IPS-18a (cell line): ENCODE data around the gene IL21R.

ENCODE experiments used
- H3K27ac ChIP-seq: one replicate; pipeline ENCODE4 v1.5.1; 2013; ENCODE audit warnings: low read length
- H3K27me3 ChIP-seq: one replicate; pipeline ENCODE4 v1.6.1; 2013; ENCODE audit warnings: mild to moderate bottlenecking, low read length; ENCODE audit not compliant: control insufficient read depth, insufficient read depth
- H3K36me3 ChIP-seq: one replicate; pipeline ENCODE4 v1.6.1; 2013; ENCODE audit warnings: low read depth, low read length; ENCODE audit not compliant: control insufficient read depth
- H3K4me1 ChIP-seq: one replicate; pipeline ENCODE4 v1.6.1; 2013; ENCODE audit warnings: low read depth, low read length; ENCODE audit not compliant: control insufficient read depth
- H3K4me3 ChIP-seq: one replicate; pipeline ENCODE4 v1.5.1; 2013; ENCODE audit warnings: low read length
- H3K9ac ChIP-seq: one replicate; pipeline ENCODE4 v1.6.1; 2013; ENCODE audit warnings: mild to moderate bottlenecking, low read length, moderate library complexity
- H3K9me3 ChIP-seq: one replicate; pipeline ENCODE4 v1.6.1; 2013; ENCODE audit warnings: low read depth, low read length; ENCODE audit not compliant: control insufficient read depth

The IL21R gene

DNA sequence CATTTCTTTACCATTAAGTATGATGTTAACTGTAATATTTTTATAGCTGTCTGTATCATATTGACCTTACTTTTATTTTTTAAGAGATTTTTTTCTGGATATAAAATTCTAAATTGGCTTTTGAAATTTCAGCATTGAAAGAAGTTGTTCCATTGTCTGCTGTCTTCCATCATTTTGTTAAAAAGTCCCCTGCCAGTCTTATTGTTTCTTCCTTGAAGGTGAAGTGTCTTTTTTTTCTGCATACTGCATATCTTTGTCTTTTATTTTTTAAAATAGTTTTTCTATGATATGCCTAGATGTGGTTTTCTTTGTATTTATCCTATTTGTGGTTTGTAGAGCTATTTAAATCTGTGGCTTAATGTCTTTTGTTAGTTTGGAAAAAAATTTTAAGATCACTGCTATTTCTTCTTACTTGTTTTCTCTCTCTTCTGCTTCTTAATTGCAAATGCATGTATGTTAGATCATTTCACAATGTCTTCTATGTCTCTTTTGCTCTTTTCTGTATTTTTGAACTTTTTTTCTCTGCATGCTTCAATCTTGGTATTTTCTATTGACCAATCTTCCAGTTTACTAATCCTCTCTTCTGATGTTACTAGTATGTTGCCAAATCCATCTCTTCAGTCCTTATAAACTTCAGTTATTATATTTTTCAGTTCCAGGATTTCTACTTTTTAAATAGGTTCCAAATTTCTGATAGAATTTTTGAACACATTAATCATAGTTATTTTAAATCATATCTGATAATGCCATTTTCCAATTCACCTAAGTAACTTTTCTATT lies 20.2 kb downstream of the IL21R start:
- Histone ChIP-seq H3K27me3 (no peaks in the 10 kb centered on the region), H3K27ac (no peak overlapping the region), H3K4me1 (no peaks in the 10 kb centered on the region), H3K4me3 (no peak overlapping the region), H3K9me3 (peaks cover 15% of the 10 kb centered on the region), H3K36me3 (no peaks in the 10 kb centered on the region), H3K9ac (no peak overlapping the region)

DNA sequence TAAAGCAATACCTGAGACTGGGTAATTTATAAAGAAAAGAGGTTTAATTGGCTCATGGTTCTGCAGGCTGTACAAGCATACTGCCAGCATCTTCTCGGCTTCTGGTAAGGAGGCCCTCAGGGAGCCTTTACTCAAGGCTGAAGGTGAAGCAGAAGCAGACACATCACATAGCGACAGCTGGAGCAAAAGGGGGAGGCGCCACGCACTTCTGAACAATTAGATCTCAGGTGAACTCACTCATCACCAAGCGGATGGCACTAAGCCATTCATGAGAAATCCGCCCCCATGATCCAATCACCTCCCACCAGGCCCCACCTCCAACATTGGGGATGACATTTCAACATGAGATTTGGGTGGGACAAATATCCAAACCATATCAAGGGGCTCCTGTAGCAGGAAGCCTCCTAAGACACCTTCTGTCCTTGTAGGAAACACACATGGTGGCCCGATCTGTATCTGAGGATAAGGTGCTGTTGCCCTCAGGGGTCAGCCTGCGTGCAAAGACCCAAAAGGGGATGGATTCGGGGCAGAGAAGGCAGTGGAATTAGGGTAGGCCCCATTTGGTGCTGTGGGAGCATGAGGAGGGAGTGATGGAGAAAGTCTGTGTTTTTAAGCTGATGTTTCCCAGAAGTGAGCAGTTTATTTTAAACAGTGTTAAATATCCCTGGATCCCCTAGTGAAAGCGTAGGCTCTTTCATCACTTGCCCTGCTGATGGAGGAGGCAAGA lies 23.0 kb downstream of the IL21R start:
- H3K9me3 ChIP-seq: peaks cover 15% of the 10 kb centered on the region
- H3K27me3 ChIP-seq: no peaks in the 10 kb centered on the region
- no peak overlapping the region for H3K4me3 ChIP-seq
- no peaks in the 10 kb centered on the region for H3K4me1 ChIP-seq
- H3K27ac ChIP-seq: no peak overlapping the region
- H3K36me3 ChIP-seq: no peaks in the 10 kb centered on the region
- no peak overlapping the region for H3K9ac ChIP-seq

DNA sequence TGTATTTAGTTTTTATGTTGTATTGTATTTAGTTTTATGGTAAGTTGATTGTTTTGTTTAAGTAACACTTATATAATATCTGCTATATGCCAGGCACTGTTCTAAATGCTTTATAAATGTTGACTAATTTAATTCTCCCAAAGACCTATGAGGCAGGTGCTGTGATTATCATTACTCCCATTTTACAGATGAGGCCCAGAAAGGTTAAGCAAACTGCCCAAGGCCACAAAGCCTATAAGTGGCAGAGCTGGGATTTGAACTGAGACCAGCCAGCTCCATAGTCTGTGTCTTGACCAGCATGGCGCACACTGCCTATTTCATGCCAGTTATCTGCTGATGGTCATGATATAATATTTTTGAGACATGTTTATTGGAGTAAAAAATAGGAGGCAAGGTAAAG lies 24.0 kb downstream of the IL21R start:
- Histone ChIP-seq H3K27ac (no peak overlapping the region), H3K27me3 (no peaks in the 10 kb centered on the region), H3K4me1 (no peaks in the 10 kb centered on the region), H3K9ac (no peak overlapping the region), H3K9me3 (peaks cover 13% of the 10 kb centered on the region), H3K4me3 (no peak overlapping the region), H3K36me3 (no peaks in the 10 kb centered on the region)

DNA sequence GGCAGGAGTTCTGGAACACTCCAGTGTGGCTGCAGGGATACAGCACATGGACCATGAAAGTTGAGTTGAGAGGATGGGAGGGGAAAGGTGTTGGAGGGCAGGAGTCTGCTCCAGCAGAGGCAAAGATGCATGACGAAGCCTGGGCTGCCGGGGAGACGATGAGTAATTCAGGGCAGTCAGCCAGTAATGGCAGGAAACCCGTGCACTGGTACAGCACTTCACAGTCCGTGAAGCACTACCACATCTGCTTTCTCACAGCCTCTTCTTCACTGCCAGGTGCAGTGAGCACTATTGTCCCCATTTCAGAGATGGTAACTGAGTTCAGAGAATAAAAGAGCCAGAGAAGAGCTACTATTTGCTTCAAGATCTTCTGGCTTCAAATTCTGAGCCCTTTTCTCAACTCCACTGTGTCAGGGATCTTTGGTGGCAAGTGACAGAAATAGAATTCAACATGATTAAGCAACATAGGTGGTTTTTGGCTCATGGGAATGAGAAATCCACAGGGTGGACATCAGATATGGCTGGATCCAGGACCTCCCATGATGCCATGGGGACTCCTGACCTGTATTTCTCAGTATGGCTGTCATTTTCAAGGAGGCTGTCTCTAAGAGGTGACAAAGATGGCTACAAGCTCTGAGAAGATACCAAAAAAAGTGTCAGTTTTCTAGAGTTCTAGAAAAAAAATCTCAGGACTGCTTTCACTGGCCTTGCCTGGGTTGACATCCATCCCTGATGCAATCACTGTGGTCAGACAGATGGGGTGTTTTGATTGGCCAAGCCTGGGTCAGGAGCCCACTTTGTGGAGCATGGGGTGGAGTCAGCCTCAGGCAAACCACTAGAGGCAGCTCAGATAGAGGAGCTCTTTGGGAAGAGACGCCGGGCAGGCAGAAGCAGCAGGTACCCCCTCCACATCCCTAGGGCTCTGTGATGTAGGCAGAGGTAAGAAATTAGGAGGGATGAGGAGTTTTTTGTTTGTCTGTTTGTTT lies 24.7 kb downstream of the IL21R start:
- H3K4me3 ChIP-seq: no peak overlapping the region
- H3K36me3 ChIP-seq: no peaks in the 10 kb centered on the region
- no peaks in the 10 kb centered on the region for H3K4me1 ChIP-seq
- H3K9me3 ChIP-seq: peaks cover 10% of the 10 kb centered on the region
- H3K9ac ChIP-seq: no peak overlapping the region
- H3K27me3 ChIP-seq: no peaks in the 10 kb centered on the region
- H3K27ac ChIP-seq: no peak overlapping the region

DNA sequence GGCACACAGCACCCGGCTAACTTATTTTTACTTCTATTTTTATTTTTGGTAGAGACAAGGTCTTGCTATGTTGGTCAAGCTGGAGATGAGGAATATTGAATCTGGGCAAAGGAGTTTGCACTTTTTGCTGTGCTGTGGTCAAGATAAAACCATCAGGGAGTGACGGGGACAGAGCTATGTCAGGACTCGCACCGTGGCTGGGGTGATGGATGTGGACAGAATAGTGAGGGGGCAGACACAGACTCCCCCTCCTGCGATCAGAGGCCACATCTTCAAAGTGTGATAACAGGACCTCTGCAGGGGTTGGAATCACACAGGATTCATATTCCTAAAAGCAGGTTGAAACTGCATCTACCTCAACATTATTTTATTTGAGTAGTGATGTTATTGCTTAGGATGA lies 25.6 kb downstream of the IL21R start:
- Histone ChIP-seq H3K9ac (no peak overlapping the region), H3K4me1 (no peaks in the 10 kb centered on the region), H3K36me3 (no peaks in the 10 kb centered on the region), H3K4me3 (no peak overlapping the region), H3K9me3 (peaks cover 2% of the 10 kb centered on the region), H3K27me3 (no peaks in the 10 kb centered on the region), H3K27ac (no peak overlapping the region)

DNA sequence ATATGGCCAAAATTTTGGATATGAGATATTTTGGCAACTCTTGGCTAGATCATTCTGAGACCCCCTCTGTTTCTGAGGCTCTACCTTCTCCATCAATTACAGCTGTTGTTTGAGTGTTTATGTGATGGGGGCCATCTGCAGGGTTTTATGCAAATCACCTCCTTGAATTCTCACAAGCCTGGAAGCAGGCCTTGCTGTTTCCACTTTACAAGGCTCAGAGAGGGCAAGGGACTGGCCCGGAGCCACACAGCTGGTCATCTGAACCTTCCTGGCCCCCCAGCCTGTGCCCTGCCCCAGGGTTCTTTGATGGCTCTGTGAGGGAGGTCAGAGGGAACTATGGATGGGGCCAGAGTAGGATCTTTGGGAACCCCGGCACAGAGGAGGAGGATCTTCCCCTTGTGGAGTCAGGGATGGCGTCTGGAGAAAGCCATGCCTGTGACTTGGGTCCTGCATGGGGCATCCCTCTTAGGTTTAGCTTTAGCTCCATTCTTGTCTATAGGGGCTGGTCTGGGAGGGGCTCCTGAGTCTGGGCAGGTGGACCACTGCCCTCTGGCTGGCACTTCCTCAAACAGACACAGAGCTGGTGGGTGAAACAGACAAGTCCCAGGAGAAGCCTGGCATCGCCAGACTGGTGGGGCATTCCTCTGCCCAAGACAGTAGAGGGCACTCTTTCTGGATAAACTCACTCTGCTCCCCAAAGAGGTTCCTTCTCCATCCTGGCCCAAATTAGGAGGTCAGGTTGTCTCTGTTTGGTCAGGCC lies 26.2 kb downstream of the IL21R start:
- Histone ChIP-seq H3K36me3 (no peaks in the 10 kb centered on the region), H3K4me1 (no peaks in the 10 kb centered on the region), H3K9me3 (no peaks in the 10 kb centered on the region), H3K9ac (no peak overlapping the region), H3K4me3 (no peak overlapping the region), H3K27ac (no peak overlapping the region), H3K27me3 (no peaks in the 10 kb centered on the region)

DNA sequence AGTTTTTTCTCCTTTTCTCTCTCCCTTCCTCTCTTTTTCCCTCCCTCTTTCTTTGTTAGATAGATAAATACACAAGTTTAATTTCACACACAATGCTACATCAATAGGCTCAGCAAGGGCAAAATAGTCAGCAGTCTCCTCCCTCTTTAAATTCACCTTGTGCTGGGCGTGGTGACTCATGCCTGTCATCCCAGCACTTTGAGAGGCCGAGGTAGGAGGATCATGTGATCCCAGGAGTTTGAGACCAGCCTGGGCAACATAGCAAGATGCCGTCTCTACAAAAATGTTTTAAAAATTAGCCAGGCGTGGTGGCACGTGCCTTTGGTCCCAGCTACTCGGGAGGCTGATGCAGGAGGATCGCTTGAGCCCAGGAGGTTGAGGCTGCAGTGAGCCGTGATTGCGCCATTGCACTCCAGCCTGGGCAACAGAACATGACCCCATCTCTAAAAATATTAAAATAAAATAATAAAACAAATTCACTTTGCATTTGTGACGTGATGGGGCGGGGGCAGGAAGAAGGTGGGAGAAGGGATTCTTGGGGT lies 27.4 kb downstream of the IL21R start:
- no peaks in the 10 kb centered on the region for H3K4me1 ChIP-seq
- H3K36me3 ChIP-seq: no peaks in the 10 kb centered on the region
- no peaks in the 10 kb centered on the region for H3K27me3 ChIP-seq
- H3K9me3 ChIP-seq: no peaks in the 10 kb centered on the region
- no peak overlapping the region for H3K27ac ChIP-seq
- H3K9ac ChIP-seq: no peak overlapping the region
- H3K4me3 ChIP-seq: no peak overlapping the region

DNA sequence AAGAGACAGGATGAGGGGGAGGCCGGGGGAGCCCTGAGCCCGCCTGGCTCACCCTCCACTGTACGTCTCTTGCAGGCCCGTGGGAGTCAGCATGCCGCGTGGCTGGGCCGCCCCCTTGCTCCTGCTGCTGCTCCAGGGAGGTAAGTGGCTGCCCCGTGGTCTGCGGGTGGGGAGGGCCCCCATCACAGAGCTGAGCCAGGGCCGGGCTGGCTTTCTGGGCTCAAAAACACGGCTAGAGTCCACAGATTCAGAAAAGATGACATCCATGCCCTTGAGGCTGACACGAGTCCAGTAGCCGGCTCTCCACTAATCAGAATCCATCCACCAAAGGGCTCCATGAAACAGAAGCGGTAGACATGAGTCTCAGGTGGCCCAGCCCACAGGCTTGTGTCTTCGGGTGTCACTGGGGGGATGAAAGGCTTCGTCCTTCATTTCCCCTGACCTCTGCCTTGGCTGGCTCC lies 28.0 kb downstream of the IL21R start:
- H3K27ac ChIP-seq: no peak overlapping the region
- no peaks in the 10 kb centered on the region for H3K27me3 ChIP-seq
- no peaks in the 10 kb centered on the region for H3K36me3 ChIP-seq
- no peak overlapping the region for H3K4me3 ChIP-seq
- H3K4me1 ChIP-seq: no peaks in the 10 kb centered on the region
- H3K9ac ChIP-seq: no peak overlapping the region
- no peaks in the 10 kb centered on the region for H3K9me3 ChIP-seq

DNA sequence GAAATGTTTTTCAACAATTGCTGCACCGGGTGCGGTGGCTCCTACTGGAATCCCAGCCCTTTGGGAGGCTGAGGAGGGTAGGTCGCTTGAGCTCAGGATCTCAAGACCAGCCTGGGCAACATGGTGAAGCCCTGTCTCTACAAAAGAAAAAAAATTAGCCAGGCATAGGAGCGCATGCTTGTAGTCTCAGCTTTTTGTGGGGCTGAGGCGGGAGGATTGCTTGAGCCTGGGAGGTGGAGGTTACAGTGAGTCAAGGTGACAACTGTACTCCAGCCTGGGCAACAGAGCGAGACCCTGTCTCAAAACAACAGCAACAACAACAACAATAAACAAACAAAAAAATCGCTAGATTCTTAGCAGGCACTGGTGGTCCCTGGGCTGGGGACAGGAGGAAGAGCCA lies 28.5 kb downstream of the IL21R start:
- no peaks in the 10 kb centered on the region for H3K4me1 ChIP-seq
- H3K4me3 ChIP-seq: no peak overlapping the region
- no peak overlapping the region for H3K27ac ChIP-seq
- no peaks in the 10 kb centered on the region for H3K9me3 ChIP-seq
- H3K27me3 ChIP-seq: no peaks in the 10 kb centered on the region
- H3K36me3 ChIP-seq: no peaks in the 10 kb centered on the region
- no peak overlapping the region for H3K9ac ChIP-seq

DNA sequence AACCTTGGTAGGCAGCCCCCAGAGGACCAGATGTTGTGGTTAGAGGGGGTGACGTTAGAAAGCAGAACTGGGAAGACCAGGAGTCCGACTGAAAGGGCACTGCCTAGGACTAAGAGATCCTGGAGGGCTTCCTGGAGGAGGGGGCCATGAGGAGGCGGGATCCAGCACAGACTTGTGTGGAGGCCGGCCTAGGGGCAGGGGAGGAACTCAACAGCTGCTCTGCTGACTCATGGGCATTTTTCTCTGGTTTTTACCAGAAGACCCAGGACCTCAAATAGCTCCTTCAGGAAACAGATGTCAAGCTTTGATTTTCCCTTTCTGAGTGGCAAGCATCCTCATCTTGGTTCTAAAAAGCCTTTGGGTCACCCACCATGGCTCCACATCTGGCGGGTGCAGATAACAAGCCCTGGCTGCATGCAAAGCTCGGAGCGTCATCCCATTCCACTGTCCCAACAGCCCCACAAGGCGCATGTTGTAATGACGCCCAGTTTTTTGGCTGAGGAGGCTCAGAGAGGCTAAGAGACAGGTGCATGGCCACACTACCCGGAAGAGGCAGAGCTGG lies 29.0 kb downstream of the IL21R start:
- Histone ChIP-seq H3K9ac (no peak overlapping the region), H3K4me1 (no peaks in the 10 kb centered on the region), H3K27me3 (no peaks in the 10 kb centered on the region), H3K27ac (no peak overlapping the region), H3K36me3 (no peaks in the 10 kb centered on the region), H3K4me3 (no peak overlapping the region), H3K9me3 (no peaks in the 10 kb centered on the region)
